ENCODE results near the gene ZNF740. TPM values are rescaled to one million over a fixed set of nuclear protein-coding genes. Genes with fewer than 3 reads are reported as not detected.

Gene ZNF740
- total and polyA plus RNA-seq, 2 experiments from 2014 or later = 4.6 to 13.2 TPM

GRCh38 chr12:53195516-53196420, 15.2 kb downstream of the ZNF740 start:
- peaks cover 4% of the 10 kb centered on the region for H3K27me3 ChIP-seq
- peaks cover 3% of the 10 kb centered on the region for H3K4me1 ChIP-seq (ENCODE audit: insufficient read depth)
- no peak overlapping the region for H3K27ac ChIP-seq
- no peaks in the 10 kb centered on the region for H4K20me1 ChIP-seq (ENCODE audit: insufficient read depth, poor library complexity, severe bottlenecking)
- no peaks in the 10 kb centered on the region for H3K9me3 ChIP-seq (ENCODE audit: low read depth)
- no peaks in the 10 kb centered on the region for H3K36me3 ChIP-seq (replicated peaks; ENCODE audit: insufficient read depth, low read depth)
- no peaks in the 10 kb centered on the region for H3K79me2 ChIP-seq
- DNase-seq (ENCODE audit: low spot score) = no peak
- TF ChIP-seq EZH2 (IDR thresholded peaks at IDR 0.05; ENCODE audit: borderline replicate concordance) (no peak), CTCF (IDR thresholded peaks at IDR 0.05; ENCODE audit: poor library complexity) (no peak), EZH2phosphoT487 (IDR thresholded peaks at IDR 0.05; ENCODE audit: low read depth, severe bottlenecking, unreplicated experiment) (no peak)
- H3K4me3 ChIP-seq = no peak overlapping the region
- no peaks in the 10 kb centered on the region for H3K9me2 ChIP-seq (replicated peaks; ENCODE audit: insufficient read depth)
- no peak overlapping the region for H3K4me2 ChIP-seq
- 94% methylated on average over 10 of the region's 10 CpGs for WGBS (ENCODE audit: low lambda C conversion rate, missing lambda C conversion rate)
- H2AFZ ChIP-seq = no peak overlapping the region

- H4K20me1 ChIP-seq (ENCODE audit: insufficient read depth, poor library complexity, severe bottlenecking) = no peaks in the 10 kb centered on the region
- H3K36me3 ChIP-seq (replicated peaks; ENCODE audit: insufficient read depth, low read depth) = no peaks in the 10 kb centered on the region
- DNase-seq (ENCODE audit: low spot score) = no peak
- no peak overlapping the region for H3K4me3 ChIP-seq
- H2AFZ ChIP-seq = no peak overlapping the region
- H3K27ac ChIP-seq = no peak overlapping the region
- WGBS (ENCODE audit: low lambda C conversion rate, missing lambda C conversion rate) = 91% methylated on average over 14 of the region's 14 CpGs
- no peak overlapping the region for H3K4me2 ChIP-seq
- no peaks in the 10 kb centered on the region for H3K9me3 ChIP-seq (ENCODE audit: low read depth)
- no peaks in the 10 kb centered on the region for H3K79me2 ChIP-seq
- no peaks in the 10 kb centered on the region for H3K9me2 ChIP-seq (replicated peaks; ENCODE audit: insufficient read depth)
- no peak for TF ChIP-seq EZH2 (IDR thresholded peaks at IDR 0.05; ENCODE audit: borderline replicate concordance)
- TF ChIP-seq CTCF (IDR thresholded peaks at IDR 0.05; ENCODE audit: poor library complexity) = no peak
- TF ChIP-seq EZH2phosphoT487 (IDR thresholded peaks at IDR 0.05; ENCODE audit: low read depth, severe bottlenecking, unreplicated experiment) = no peak
- H3K4me1 ChIP-seq (ENCODE audit: insufficient read depth) = peaks cover 3% of the 10 kb centered on the region
- peaks cover 4% of the 10 kb centered on the region for H3K27me3 ChIP-seq
These were observed 16.0 kb downstream of the ZNF740 start for GRCh38 chr12:53196486-53196885.

GRCh38 chr12:53197011-53197640, 16.6 kb downstream of the ZNF740 start:
- Histone ChIP-seq H3K9me2 (replicated peaks; ENCODE audit: insufficient read depth) (no peaks in the 10 kb centered on the region), H2AFZ (no peak overlapping the region), H3K27ac (no peak overlapping the region), H3K9me3 (ENCODE audit: low read depth) (no peaks in the 10 kb centered on the region), H4K20me1 (ENCODE audit: insufficient read depth, poor library complexity, severe bottlenecking) (no peaks in the 10 kb centered on the region), H3K79me2 (no peaks in the 10 kb centered on the region), H3K4me2 (peak overlapping the region; percentile 82), H3K4me1 (ENCODE audit: insufficient read depth) (peaks cover 3% of the 10 kb centered on the region), H3K4me3 (no peak overlapping the region), H3K27me3 (peaks cover 4% of the 10 kb centered on the region), H3K36me3 (replicated peaks; ENCODE audit: insufficient read depth, low read depth) (no peaks in the 10 kb centered on the region)
- WGBS (ENCODE audit: low lambda C conversion rate, missing lambda C conversion rate) = 91% methylated on average over 18 of the region's 19 CpGs
- DNase-seq (ENCODE audit: low spot score) = no peak
- TF ChIP-seq EZH2phosphoT487 (IDR thresholded peaks at IDR 0.05; ENCODE audit: low read depth, severe bottlenecking, unreplicated experiment) = no peak
- no peak for TF ChIP-seq EZH2 (IDR thresholded peaks at IDR 0.05; ENCODE audit: borderline replicate concordance)
- no peak for TF ChIP-seq CTCF (IDR thresholded peaks at IDR 0.05; ENCODE audit: poor library complexity)

All from hepatocyte (in vitro differentiated cells).